ENCODE results near the gene RSPO4.
A peak's percentile ranks its signal among the peaks of the same experiment; 100 is the strongest.

DNA sequence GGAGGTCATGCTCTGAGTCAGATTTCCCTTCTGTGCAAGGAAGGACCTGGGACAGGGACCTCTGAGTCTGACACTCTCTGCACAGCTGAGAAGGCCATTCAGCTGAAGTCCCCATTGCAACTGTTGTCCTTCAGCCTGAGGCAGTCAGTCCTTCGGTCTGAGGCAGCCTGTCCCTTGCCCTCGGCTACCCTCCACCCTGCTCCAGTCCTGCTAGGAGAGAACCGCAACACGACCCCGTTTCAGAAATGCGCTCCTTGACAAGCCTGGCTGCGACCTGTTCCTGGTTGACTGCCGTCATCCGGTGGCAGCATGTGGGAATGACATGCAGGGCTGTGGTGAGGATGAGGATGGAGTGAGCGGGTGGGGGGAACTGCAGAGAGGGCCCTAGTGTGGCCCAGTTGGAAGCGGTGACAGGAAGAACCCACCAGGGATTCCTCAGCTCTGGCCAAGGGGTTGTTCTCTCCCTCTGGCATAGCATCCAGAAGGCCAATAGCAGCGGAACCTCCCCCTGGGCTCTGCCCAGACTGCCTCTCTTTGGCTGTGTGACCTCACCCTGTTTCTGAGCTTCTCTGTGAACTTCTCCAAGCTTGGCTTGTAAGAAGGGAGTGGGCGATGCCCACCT is 45.7 kb downstream of the RSPO4 start:
- TF ChIP-seq POLR2A (IDR thresholded peaks at IDR 0.05) = peak; percentile 8
- TF ChIP-seq, protein P1, sequence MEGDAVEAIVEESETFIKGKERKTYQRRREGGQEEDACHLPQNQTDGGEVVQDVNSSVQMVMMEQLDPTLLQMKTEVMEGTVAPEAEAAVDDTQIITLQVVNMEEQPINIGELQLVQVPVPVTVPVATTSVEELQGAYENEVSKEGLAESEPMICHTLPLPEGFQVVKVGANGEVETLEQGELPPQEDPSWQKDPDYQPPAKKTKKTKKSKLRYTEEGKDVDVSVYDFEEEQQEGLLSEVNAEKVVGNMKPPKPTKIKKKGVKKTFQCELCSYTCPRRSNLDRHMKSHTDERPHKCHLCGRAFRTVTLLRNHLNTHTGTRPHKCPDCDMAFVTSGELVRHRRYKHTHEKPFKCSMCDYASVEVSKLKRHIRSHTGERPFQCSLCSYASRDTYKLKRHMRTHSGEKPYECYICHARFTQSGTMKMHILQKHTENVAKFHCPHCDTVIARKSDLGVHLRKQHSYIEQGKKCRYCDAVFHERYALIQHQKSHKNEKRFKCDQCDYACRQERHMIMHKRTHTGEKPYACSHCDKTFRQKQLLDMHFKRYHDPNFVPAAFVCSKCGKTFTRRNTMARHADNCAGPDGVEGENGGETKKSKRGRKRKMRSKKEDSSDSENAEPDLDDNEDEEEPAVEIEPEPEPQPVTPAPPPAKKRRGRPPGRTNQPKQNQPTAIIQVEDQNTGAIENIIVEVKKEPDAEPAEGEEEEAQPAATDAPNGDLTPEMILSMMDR (IDR thresholded peaks at IDR 0.05) = peak; percentile 81 to 97 (median 97)
- TF ChIP-seq EP300 (IDR thresholded peaks at IDR 0.05) = no peak
